H4 (cell line): ENCODE results near the gene ZNF143. TPM values are rescaled to one million over a fixed set of nuclear protein-coding genes. Genes with fewer than 3 reads are reported as not detected.

Experiments used
- DNase-seq: peaks from one replicate; pipeline ENCODE4 v3.0.0-alpha.2; 2015; ENCODE audit warnings: low spot score
- total RNA-seq: library from RNA; depleted of rRNA; stranded (reverse); fragments of >200 nt; shearing (Covaris generic); gene quantifications from 2 replicates; pipeline ENCODE4 v1.2.3, GENCODE V29; 2014; rRNA removed

ZNF143 gene
- total RNA-seq, 1 experiment from 2014 or later: 27.6 TPM

DNA sequence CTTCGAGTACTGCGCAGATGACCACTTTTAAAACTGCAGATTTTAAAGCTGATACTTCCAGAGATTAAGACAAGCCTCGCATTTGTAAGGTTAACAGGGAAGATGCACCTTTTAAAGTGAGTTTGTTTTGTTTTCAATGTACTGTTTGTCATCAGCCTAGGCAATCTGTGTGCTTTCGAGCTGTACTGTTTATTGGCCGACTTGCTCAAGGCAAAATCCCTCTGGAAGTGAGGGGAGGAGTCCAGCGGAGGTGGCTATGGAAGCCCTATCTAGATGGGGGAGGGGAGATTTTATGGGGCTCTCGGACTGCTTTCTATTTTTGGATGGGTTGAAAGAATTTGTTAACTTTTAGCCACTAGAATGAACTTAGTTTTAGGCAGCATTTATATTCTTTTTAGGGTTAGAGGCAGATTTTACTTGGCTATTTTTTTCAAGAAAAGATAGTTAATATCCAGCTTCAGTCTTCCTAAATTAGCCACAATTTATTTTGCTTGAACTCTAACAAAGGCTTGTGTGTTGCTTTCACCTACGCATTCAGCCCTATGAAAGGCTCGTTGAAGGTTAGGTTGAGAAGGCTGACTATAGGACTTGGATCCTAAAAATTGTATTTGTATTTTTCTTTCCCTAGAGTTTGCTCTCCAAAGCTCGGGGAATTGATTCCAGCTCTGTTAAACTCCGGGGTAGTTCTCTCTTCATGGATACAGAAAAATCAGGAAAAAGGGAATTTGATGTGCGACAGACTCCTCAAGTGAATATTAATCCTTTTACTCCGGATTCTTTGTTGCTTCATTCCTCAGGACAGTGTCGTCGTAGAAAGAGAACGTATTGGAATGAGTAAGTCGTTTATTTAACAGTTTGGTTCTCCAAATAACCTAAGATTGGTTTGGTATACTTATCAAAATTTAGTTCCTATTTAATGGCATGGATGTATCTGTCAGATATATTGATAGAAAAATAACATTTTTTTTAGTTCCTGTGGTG is 114.7 kb downstream of the ZNF143 start:
- DNase-seq: peak; percentile 90

- no peak for DNase-seq
Observed at GRCh38 chr11:9576701-9577381, 116.0 kb downstream of the ZNF143 start.

- DNase-seq: no peak
Observed at GRCh38 chr11:9577556-9577955, 116.7 kb downstream of the ZNF143 start.

Other genes with a start within 250 kb of the ZNF143 start
- 51.2 and 56.4 TPM in 2 replicates for gene DENND5A, start 195.7 kb upstream of the ZNF143 start, total RNA-seq
- gene TMEM41B, start 146.4 kb upstream of the ZNF143 start, total RNA-seq: 54.7 and 68.1 TPM in 2 replicates
- 72.0 and 88.9 TPM in 2 replicates for gene IPO7, start 76.4 kb upstream of the ZNF143 start, total RNA-seq
- 46.7 and 53.8 TPM in 2 replicates for gene WEE1, start 112.7 kb downstream of the ZNF143 start, total RNA-seq
- 12.4 and 14.3 TPM in 2 replicates for gene SWAP70, start 203.1 kb downstream of the ZNF143 start, total RNA-seq